Loucy (cell line): ENCODE results near the gene ABLIM2.

Source experiments
- H2AFZ ChIP-seq: fragments of 200-600 bp; sonication (generic); 2 replicates; pipeline ENCODE4 v1.6.0; 2016; ENCODE audit warnings: antibody characterized with exemption, mild to moderate bottlenecking, low read length, moderate library complexity
- H3F3A ChIP-seq: fragments of 200-600 bp; 2 replicates; pipeline ENCODE4 v1.6.0; 2016; ENCODE audit warnings: antibody characterized with exemption, low read depth, mild to moderate bottlenecking
- H3K27me3 ChIP-seq: fragments of 200-600 bp; sonication (generic); 2 replicates; pipeline ENCODE4 v1.6.1; 2014; ENCODE audit warnings: low read length, mild to moderate bottlenecking; ENCODE audit not compliant: insufficient read depth, poor library complexity, severe bottlenecking
- H3K36me3 ChIP-seq: fragments of 200-600 bp; sonication (generic); 2 replicates; pipeline ENCODE4 v1.6.1; 2016; ENCODE audit warnings: low read length; ENCODE audit not compliant: insufficient read depth
- H3K4me1 ChIP-seq: fragments of 200-600 bp; sonication (generic); 2 replicates; pipeline ENCODE4 v1.5.1; 2014; ENCODE audit warnings: low read length, mild to moderate bottlenecking; ENCODE audit not compliant: insufficient read depth, poor library complexity, severe bottlenecking
- H3K4me2 ChIP-seq: fragments of 200-600 bp; sonication (generic); 2 replicates; pipeline ENCODE4 v1.6.0; 2014; ENCODE audit warnings: antibody characterized with exemption, low read length, low read depth, mild to moderate bottlenecking; ENCODE audit not compliant: poor library complexity, severe bottlenecking
- H3K4me3 ChIP-seq: fragments of 200-600 bp; sonication (generic); 2 replicates; pipeline ENCODE4 v1.5.1; 2014; ENCODE audit warnings: low read length, mild to moderate bottlenecking, mixed read lengths; ENCODE audit not compliant: poor library complexity, severe bottlenecking
- H3K79me2 ChIP-seq: fragments of 200-600 bp; sonication (generic); 2 replicates; pipeline ENCODE4 v1.6.1; 2014; ENCODE audit warnings: low read length; ENCODE audit not compliant: insufficient read depth
- H3K9ac ChIP-seq: fragments of 200-600 bp; sonication (generic); 2 replicates; pipeline ENCODE4 v1.6.0; 2014; ENCODE audit warnings: mild to moderate bottlenecking, low read depth, low read length, moderate library complexity; ENCODE audit not compliant: poor library complexity, severe bottlenecking
- H3K9me2 ChIP-seq: fragments of 200-600 bp; sonication (generic); replicated peaks from 2 replicates; pipeline ENCODE4 v1.6.1; 2016; ENCODE audit warnings: low read depth, low read length, mixed read lengths
- H3K9me3 ChIP-seq: fragments of 200-600 bp; sonication (generic); 2 replicates; pipeline ENCODE4 v1.6.1; 2014; ENCODE audit warnings: mild to moderate bottlenecking, antibody characterized with exemption, low read length, low read depth; ENCODE audit not compliant: insufficient read depth
- H4K20me1 ChIP-seq: fragments of 200-600 bp; sonication (generic); 2 replicates; pipeline ENCODE4 v1.6.0; 2014; ENCODE audit warnings: antibody characterized with exemption, low read length, mild to moderate bottlenecking; ENCODE audit not compliant: insufficient read depth, poor library complexity, severe bottlenecking
- EZH2phosphoT487 ChIP-seq: fragments of 200-600 bp; IDR thresholded peaks from 2 replicates; pipeline ENCODE4 v1.6.1; 2018; ENCODE audit warnings: antibody characterized with exemption, mild to moderate bottlenecking, moderate library complexity, borderline replicate concordance
- TF ChIP-seq, protein P1 (sequence below): fragments of 200-600 bp; sonication (generic); conservative IDR thresholded peaks from 2 replicates; pipeline ENCODE4 v1.5.1; 2014; ENCODE audit warnings: mild to moderate bottlenecking, antibody characterized with exemption, low read length

The ABLIM2 gene

DNA sequence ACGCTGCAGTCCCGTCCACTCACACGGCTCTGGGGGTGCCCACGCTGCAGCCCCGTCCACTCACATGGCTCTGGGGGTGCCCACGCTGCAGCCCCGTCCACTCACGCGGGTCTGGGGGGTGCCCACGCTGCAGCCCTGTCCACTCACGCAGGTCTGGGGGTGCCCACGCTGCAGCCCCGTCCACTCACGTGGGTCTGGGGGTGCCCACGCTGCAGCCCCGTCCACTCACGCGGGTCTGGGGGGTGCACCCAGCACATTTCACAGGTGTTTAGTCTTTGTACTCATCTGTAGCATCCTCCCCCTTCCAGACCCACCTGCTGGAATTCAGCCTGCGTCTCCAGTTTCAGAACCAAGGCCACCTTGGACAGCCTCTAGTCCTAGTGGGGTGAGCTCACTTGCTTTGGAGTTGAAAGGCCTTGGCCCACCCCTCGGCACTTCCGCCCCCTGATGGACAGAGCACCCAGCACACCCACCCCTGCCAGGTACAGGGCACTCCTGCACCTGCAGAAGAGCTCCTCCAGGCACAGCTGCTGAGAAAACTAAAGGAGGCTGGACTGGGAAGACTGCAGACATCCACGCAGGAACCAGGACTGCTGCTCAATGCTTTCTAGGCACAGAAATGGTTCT is 73.0 kb downstream of the ABLIM2 start:
- H3K4me2 ChIP-seq: no peak overlapping the region
- H3K4me1 ChIP-seq: no peaks in the 10 kb centered on the region
- no peaks in the 10 kb centered on the region for H3K9me2 ChIP-seq
- no peaks in the 10 kb centered on the region for H3K9me3 ChIP-seq
- no peaks in the 10 kb centered on the region for H3F3A ChIP-seq
- H3K9ac ChIP-seq: no peak overlapping the region
- no peak overlapping the region for H2AFZ ChIP-seq
- no peak for TF ChIP-seq EZH2phosphoT487
- TF ChIP-seq, protein P1, sequence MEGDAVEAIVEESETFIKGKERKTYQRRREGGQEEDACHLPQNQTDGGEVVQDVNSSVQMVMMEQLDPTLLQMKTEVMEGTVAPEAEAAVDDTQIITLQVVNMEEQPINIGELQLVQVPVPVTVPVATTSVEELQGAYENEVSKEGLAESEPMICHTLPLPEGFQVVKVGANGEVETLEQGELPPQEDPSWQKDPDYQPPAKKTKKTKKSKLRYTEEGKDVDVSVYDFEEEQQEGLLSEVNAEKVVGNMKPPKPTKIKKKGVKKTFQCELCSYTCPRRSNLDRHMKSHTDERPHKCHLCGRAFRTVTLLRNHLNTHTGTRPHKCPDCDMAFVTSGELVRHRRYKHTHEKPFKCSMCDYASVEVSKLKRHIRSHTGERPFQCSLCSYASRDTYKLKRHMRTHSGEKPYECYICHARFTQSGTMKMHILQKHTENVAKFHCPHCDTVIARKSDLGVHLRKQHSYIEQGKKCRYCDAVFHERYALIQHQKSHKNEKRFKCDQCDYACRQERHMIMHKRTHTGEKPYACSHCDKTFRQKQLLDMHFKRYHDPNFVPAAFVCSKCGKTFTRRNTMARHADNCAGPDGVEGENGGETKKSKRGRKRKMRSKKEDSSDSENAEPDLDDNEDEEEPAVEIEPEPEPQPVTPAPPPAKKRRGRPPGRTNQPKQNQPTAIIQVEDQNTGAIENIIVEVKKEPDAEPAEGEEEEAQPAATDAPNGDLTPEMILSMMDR: no peak
- H4K20me1 ChIP-seq: no peaks in the 10 kb centered on the region
- no peaks in the 10 kb centered on the region for H3K36me3 ChIP-seq
- no peak overlapping the region for H3K4me3 ChIP-seq
- H3K79me2 ChIP-seq: no peaks in the 10 kb centered on the region
- H3K27me3 ChIP-seq: no peaks in the 10 kb centered on the region

DNA sequence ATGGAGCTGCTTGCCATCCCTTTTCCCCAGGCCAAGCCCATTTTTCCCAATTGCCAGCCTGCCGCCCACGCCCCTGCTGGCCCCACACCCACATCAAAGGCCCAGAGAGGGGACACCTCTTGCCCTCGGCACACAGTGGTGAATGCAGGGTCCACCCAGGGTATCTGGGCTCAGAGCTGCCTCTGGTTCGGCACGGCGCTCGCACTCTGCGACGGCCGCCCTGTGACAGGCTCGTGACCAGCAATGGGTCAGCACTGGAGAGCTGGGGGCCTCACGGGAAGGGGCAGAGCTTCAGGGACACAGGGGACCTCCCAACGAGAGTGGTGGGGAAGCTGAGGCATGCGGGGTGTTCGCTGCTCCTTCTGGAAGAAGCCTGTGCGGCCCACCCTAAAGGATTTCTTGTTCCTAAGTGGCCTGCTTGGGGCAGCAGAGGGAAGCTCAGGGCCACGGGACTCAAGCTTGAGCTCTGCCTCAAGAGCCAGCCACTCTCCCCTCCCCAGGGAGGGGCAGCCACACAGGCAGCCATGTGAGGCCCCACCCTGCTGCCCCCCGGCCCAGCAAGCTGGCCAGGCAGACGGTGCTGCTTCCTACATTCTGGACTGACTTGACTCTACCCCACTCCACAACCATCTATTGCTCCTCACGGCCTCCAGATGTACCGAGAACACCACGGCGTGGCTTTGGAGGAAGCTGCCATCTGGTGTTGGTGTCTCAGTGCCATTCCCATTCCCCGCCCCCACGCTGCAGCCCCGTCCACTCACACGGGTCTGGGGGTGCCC is 73.7 kb downstream of the ABLIM2 start:
- no peaks in the 10 kb centered on the region for H3F3A ChIP-seq
- no peaks in the 10 kb centered on the region for H3K27me3 ChIP-seq
- H3K9ac ChIP-seq: no peak overlapping the region
- H4K20me1 ChIP-seq: no peaks in the 10 kb centered on the region
- H3K36me3 ChIP-seq: no peaks in the 10 kb centered on the region
- TF ChIP-seq, protein P1: no peak
- TF ChIP-seq EZH2phosphoT487: no peak
- H3K79me2 ChIP-seq: no peaks in the 10 kb centered on the region
- no peak overlapping the region for H3K4me3 ChIP-seq
- no peaks in the 10 kb centered on the region for H3K4me1 ChIP-seq
- H3K4me2 ChIP-seq: no peak overlapping the region
- H3K9me3 ChIP-seq: no peaks in the 10 kb centered on the region
- H3K9me2 ChIP-seq: no peaks in the 10 kb centered on the region
- H2AFZ ChIP-seq: no peak overlapping the region

DNA sequence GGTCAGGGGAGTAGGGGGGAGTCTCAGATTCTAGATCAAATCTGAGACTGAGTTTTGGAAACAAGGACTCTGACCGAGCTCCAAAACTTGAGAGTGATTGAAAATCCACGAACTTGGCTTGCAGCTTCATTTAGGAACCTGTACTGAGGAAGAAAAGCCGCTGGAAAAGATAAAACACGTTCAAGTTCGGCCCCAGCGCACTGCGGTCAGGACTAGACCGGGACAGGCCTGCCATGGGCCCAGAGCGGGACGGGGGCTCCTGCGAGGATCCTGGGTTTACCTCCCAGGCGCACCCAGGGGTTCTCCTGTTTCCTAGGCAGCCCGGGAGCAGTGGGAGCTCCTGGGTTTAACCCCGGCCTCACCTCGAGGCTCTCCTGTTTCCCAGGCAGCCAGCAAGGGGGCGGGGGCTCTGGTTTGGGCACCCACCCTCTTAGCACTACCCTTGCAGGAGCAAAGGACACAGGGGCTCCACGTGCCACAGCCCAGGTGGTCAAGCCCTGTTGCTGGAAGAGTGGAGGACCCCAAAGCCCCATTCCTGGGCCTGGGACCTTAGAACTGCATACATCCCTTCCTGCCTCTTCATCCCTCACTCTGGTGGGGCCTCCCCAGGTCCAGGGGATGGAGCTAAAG is 74.5 kb downstream of the ABLIM2 start:
- H4K20me1 ChIP-seq: no peaks in the 10 kb centered on the region
- no peak overlapping the region for H3K4me2 ChIP-seq
- no peaks in the 10 kb centered on the region for H3K9me2 ChIP-seq
- no peaks in the 10 kb centered on the region for H3K36me3 ChIP-seq
- H3K9me3 ChIP-seq: no peaks in the 10 kb centered on the region
- no peak overlapping the region for H3K9ac ChIP-seq
- H3K4me1 ChIP-seq: no peaks in the 10 kb centered on the region
- H3F3A ChIP-seq: no peaks in the 10 kb centered on the region
- no peaks in the 10 kb centered on the region for H3K27me3 ChIP-seq
- H3K4me3 ChIP-seq: no peak overlapping the region
- no peak overlapping the region for H2AFZ ChIP-seq
- no peaks in the 10 kb centered on the region for H3K79me2 ChIP-seq
- TF ChIP-seq, protein P1: no peak
- no peak for TF ChIP-seq EZH2phosphoT487
